Natural killer cell (primary cell): ENCODE measurements around the gene TMEM39B. TPM values are rescaled to one million over a fixed set of nuclear protein-coding genes. Genes with fewer than 3 reads are reported as not detected.
A peak's percentile ranks its signal among the peaks of the same experiment; 100 is the strongest.

Experiments used
- ATAC-seq, 3 donors: fragments of 150-1000 bp in 2 of 3; fragments of 200-7000 bp in 1 of 3; cut with Tn5 transposase; 1 replicate in 1 of 3; 2 replicates in 2 of 3; pipeline ENCODE4 v1.10.0; 2021; ENCODE audit warnings: mild to moderate bottlenecking in 2 of 3, moderate library complexity in 2 of 3
- DNase-seq, 2 donors: peaks; one replicate each; pipeline versions ENCODE4 v3.0.0 to v3.0.0-alpha.2; 2013 to 2021; ENCODE audit warnings: mixed read lengths in 1 of 2
- H3K27ac ChIP-seq: one replicate; pipeline ENCODE4 v1.5.1; 2013; ENCODE audit warnings: mild to moderate bottlenecking, low read length
- H3K27me3 ChIP-seq: one replicate; pipeline ENCODE4 v1.6.1; 2013; ENCODE audit warnings: low read length; ENCODE audit not compliant: control insufficient read depth, insufficient read depth
- H3K36me3 ChIP-seq: one replicate; pipeline ENCODE4 v1.6.1; 2013; ENCODE audit warnings: low read length; ENCODE audit not compliant: control insufficient read depth, insufficient read depth
- H3K4me1 ChIP-seq: one replicate; pipeline ENCODE4 v1.6.1; 2013; ENCODE audit warnings: low read length; ENCODE audit not compliant: control insufficient read depth, insufficient read depth
- H3K4me3 ChIP-seq: one replicate; pipeline ENCODE4 v1.5.1; 2013; ENCODE audit warnings: low read length
- H3K9me3 ChIP-seq: one replicate; pipeline ENCODE4 v1.6.1; 2013; ENCODE audit warnings: low read length; ENCODE audit not compliant: control insufficient read depth, insufficient read depth
- H3K27ac Mint-ChIP-seq, 2 donors: one replicate each; pipeline ENCODE4 v1.8.0; 2022; ENCODE audit warnings: mild to moderate bottlenecking in 2 of 2, mixed read lengths in 2 of 2, moderate library complexity in 1 of 2
- H3K27me3 Mint-ChIP-seq, 2 donors: one replicate each; pipeline ENCODE4 v1.8.0; 2022; ENCODE audit warnings: low read depth in 2 of 2, mixed read lengths in 2 of 2
- H3K36me3 Mint-ChIP-seq: one replicate; pipeline ENCODE4 v1.8.0; 2022; ENCODE audit warnings: mixed read lengths
- H3K4me1 Mint-ChIP-seq, 2 donors: one replicate each; pipeline ENCODE4 v1.8.0; 2022; ENCODE audit warnings: mixed read lengths in 2 of 2
- H3K4me3 Mint-ChIP-seq: one replicate; pipeline ENCODE4 v1.8.0; 2022; ENCODE audit warnings: mild to moderate bottlenecking, moderate library complexity, mixed read lengths
- H3K9me3 Mint-ChIP-seq, 2 donors: one replicate each; pipeline ENCODE4 v1.8.0; 2022; ENCODE audit warnings: mixed read lengths in 2 of 2
- WGBS: methylation state at CpG from one replicate; pipeline ENCODE4 v1.1.7; 2013; ENCODE audit warnings: missing lambda C conversion rate; ENCODE audit not compliant: insufficient coverage; 5-methylcytosine and 5-hydroxymethylcytosine counted together
- intact Hi-C: fragments of 100-400 bp; cut with micrococcal nuclease; formaldehyde crosslinking; loops from one replicate; pipeline ENCODE4 v1.14.2; 2022
- total RNA-seq, 4 donors: library from RNA; stranded (reverse); fragments of 120-200 nt in 1 of 4; gene quantifications; one replicate each; pipeline versions ENCODE4 v1.2.3 to v1.2.4, GENCODE V29; 2013 to 2022
- TF ChIP-seq, protein P1 (sequence below): fragments of 200-600 bp; IDR thresholded peaks from one replicate; pipeline ENCODE4 v1.8.0; 2022; ENCODE audit warnings: antibody characterized with exemption

TMEM39B gene
- total RNA-seq, 3 donors from 2014 or later (not counting 1 experiment from before 2014, with no cell fraction given): 13.3 to 17.1 (median 15.8) TPM

DNA sequence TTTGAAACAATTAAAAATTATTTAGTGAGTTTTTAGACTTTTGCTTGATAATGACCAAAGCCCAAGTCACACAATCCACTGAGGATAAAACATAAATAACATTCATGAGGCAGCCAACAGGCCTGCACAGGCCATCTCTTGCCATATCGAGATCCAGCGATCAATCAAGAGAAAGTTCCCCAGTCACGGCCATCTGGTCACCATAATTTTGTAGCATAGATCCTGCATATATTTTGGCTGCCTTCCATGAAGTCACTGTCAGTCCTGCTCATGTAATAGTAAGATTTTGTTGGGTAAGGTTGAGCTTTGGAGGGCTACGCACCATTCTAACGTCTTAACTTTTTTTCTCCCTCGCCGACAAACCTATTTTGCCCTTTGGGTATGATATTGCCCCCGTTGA, 52.6 kb downstream of the TMEM39B start:
- Histone ChIP-seq H3K4me3 (no peak overlapping the region), H3K27me3 (no peaks in the 10 kb centered on the region), H3K4me1 (peaks cover 18% of the 10 kb centered on the region), H3K9me3 (no peaks in the 10 kb centered on the region), H3K36me3 (peaks cover 4% of the 10 kb centered on the region), H3K27ac (no peak overlapping the region)
- Mint-ChIP-seq H3K4me3 (no peak overlapping the region), H3K27me3 (no peaks in the 10 kb centered on the region), H3K4me1 (peaks cover 58 to 61% of the 10 kb centered on the region in 2 donors), H3K9me3 (no peaks in the 10 kb centered on the region), H3K27ac (no peak overlapping the region), H3K36me3 (no peaks in the 10 kb centered on the region)
- WGBS: 95% methylated on average over 8 of the region's 8 CpGs
- ATAC-seq (no peak), DNase-seq (no peak)
- TF ChIP-seq, protein P1, sequence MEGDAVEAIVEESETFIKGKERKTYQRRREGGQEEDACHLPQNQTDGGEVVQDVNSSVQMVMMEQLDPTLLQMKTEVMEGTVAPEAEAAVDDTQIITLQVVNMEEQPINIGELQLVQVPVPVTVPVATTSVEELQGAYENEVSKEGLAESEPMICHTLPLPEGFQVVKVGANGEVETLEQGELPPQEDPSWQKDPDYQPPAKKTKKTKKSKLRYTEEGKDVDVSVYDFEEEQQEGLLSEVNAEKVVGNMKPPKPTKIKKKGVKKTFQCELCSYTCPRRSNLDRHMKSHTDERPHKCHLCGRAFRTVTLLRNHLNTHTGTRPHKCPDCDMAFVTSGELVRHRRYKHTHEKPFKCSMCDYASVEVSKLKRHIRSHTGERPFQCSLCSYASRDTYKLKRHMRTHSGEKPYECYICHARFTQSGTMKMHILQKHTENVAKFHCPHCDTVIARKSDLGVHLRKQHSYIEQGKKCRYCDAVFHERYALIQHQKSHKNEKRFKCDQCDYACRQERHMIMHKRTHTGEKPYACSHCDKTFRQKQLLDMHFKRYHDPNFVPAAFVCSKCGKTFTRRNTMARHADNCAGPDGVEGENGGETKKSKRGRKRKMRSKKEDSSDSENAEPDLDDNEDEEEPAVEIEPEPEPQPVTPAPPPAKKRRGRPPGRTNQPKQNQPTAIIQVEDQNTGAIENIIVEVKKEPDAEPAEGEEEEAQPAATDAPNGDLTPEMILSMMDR: no peak
- intact Hi-C loops: no loop called here

DNA sequence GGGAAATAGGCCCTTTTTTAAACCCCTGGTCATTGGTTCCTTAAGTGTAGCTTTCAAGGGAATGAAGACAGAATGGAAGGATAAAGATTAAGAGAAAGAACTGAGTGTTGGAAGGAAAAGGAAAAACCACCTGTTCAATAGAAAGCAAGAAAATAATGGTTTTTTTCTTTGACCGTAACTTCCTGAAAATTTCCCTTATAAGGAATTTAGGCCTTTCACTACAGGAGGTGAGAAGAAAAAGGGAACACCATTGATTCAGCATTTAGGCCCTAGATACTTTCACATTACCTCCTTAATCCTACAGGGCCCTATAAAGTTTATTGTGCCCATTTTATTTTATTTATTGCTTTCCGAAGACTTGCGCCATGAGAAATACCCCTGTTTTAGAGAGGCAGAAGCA, 54.0 kb downstream of the TMEM39B start:
- H3K27ac Mint-ChIP-seq: peak overlapping the region; percentile 72 to 73
- H3K4me1 Mint-ChIP-seq: peaks cover 50% of the 10 kb centered on the region in 2 donors
- no peak for ATAC-seq
- WGBS: no CpG with 5 or more reads among the region's 3 CpGs
- H3K9me3 Mint-ChIP-seq: no peaks in the 10 kb centered on the region
- H3K36me3 Mint-ChIP-seq: no peaks in the 10 kb centered on the region
- Histone ChIP-seq H3K4me1 (peaks cover 15% of the 10 kb centered on the region), H3K36me3 (peaks cover 6% of the 10 kb centered on the region), H3K27ac (no peak overlapping the region), H3K27me3 (no peaks in the 10 kb centered on the region), H3K9me3 (no peaks in the 10 kb centered on the region), H3K4me3 (no peak overlapping the region)
- no peak for DNase-seq
- intact Hi-C loops: no loop called here
- H3K4me3 Mint-ChIP-seq: no peak overlapping the region
- H3K27me3 Mint-ChIP-seq: no peaks in the 10 kb centered on the region
- TF ChIP-seq, protein P1: no peak

DNA sequence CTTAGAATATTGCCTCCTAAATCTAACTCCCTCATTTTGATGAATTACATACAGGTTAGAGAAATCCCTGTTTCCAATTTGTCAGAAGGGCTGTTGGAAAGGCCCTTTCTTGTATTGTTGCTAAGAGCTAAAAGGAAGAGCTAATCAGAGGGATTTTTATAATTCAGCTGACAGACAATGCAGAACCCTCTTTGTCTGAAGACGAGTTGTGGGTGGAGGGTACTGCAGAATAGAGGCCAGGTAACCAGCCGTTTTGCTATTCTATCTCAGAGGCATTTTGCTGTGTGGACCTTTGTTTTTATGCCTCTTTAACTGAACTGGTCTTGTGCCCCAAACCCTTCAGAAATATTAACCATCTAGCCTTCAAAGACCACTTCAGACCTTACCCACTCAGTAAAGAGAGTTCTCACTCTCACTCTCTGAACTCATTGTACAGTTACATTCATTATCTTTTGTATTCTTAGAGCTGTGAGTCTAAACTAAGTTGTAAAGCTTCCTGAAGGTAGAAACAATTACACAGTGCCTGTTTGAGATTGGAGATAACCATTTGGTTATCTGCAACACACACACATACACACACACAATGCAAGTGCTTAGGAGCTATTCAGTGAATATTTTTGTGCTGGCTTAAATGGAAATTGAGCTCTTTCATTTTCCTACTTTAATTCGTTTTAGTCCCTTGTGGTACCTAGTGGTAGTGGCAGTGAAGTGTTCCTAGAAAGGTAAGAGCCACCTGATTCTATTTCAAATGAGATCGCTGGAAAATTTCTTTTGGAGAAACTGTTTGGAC, 54.9 kb downstream of the TMEM39B start:
- Mint-ChIP-seq H3K4me3 (no peak overlapping the region), H3K27ac (peak overlapping the region; percentile 72 to 73), H3K27me3 (no peaks in the 10 kb centered on the region), H3K36me3 (no peaks in the 10 kb centered on the region), H3K4me1 (peaks cover 41 to 42% of the 10 kb centered on the region in 2 donors), H3K9me3 (no peaks in the 10 kb centered on the region)
- ATAC-seq (no peak), DNase-seq (no peak)
- peaks cover 7% of the 10 kb centered on the region for H3K4me1 ChIP-seq
- H3K27ac ChIP-seq: no peak overlapping the region
- WGBS: 78% methylated on average over 3 of the region's 4 CpGs
- no peak overlapping the region for H3K4me3 ChIP-seq
- TF ChIP-seq, protein P1: no peak
- no peaks in the 10 kb centered on the region for H3K9me3 ChIP-seq
- H3K27me3 ChIP-seq: no peaks in the 10 kb centered on the region
- H3K36me3 ChIP-seq: peaks cover 6% of the 10 kb centered on the region
- intact Hi-C loops: no loop called here

DNA sequence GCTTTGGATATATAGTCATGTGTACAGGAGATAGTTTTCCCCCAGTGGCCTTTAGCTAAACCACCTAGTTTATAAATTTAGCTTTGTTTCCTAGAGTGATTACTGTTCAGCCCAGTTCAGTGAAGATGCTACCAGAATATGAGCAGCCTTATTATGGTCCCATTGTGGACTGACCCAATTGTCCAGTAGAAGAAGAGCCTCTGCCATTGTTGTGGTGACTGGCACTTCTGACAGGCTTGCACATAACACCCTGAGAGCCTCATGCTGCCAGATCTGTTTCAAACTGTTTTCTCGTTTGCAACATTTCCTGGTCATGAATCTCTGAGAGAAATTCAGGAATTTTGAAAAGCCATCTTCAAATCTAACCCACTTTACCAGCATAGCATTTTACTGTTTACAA, 55.7 kb downstream of the TMEM39B start:
- Histone ChIP-seq H3K4me3 (no peak overlapping the region), H3K9me3 (no peaks in the 10 kb centered on the region), H3K27me3 (no peaks in the 10 kb centered on the region), H3K36me3 (peaks cover 6% of the 10 kb centered on the region), H3K4me1 (peaks cover 6% of the 10 kb centered on the region), H3K27ac (no peak overlapping the region)
- DNase-seq: no peak
- TF ChIP-seq, protein P1: no peak
- ATAC-seq: no peak
- intact Hi-C loops: no loop called here
- H3K9me3 Mint-ChIP-seq: no peaks in the 10 kb centered on the region
- no peak overlapping the region for H3K4me3 Mint-ChIP-seq
- H3K27me3 Mint-ChIP-seq: no peaks in the 10 kb centered on the region
- H3K4me1 Mint-ChIP-seq: peaks cover 33 to 35% of the 10 kb centered on the region in 2 donors
- 37% methylated on average over 1 of the region's 1 CpG for WGBS
- no peaks in the 10 kb centered on the region for H3K36me3 Mint-ChIP-seq
- peak overlapping the region; percentile 72 to 73 for H3K27ac Mint-ChIP-seq
